SU-DHL-6 (cell line): ENCODE data around the gene RNF187.

Source experiments
- H2AFZ ChIP-seq: fragments of 200-600 bp; sonication (generic); 2 replicates; pipeline ENCODE4 v1.6.1; 2014; ENCODE audit warnings: low read depth, mild to moderate bottlenecking, moderate library complexity, mixed read lengths, antibody characterized with exemption, low read length; ENCODE audit not compliant: severe bottlenecking
- H3F3A ChIP-seq: fragments of 200-600 bp; shearing (Covaris generic); 2 replicates; pipeline ENCODE4 v1.6.0; 2016; ENCODE audit warnings: antibody characterized with exemption, mild to moderate bottlenecking; ENCODE audit not compliant: insufficient read depth
- H3K27ac ChIP-seq: fragments of 200-600 bp; sonication (generic); 2 replicates; pipeline ENCODE4 v1.5.1; 2016; ENCODE audit warnings: low read depth, mild to moderate bottlenecking, low read length, moderate library complexity, mixed read lengths
- H3K27me3 ChIP-seq: fragments of 200-600 bp; sonication (generic), shearing (Covaris generic); 2 replicates; pipeline ENCODE4 v1.6.0; 2014; ENCODE audit warnings: mild to moderate bottlenecking, low read length
- H3K36me3 ChIP-seq: fragments of 200-600 bp; sonication (generic); 2 replicates; pipeline ENCODE4 v1.6.1; 2014; ENCODE audit warnings: mild to moderate bottlenecking, low read length, mixed read lengths
- H3K4me2 ChIP-seq: fragments of 300-600, 200-600 bp; shearing (Covaris generic), sonication (generic); 2 replicates; pipeline ENCODE4 v1.6.0; 2014; ENCODE audit warnings: low read length, low read depth, mild to moderate bottlenecking; ENCODE audit not compliant: poor library complexity, severe bottlenecking
- H3K4me3 ChIP-seq: fragments of 200-600 bp; sonication (generic); 2 replicates; pipeline ENCODE4 v1.5.1; 2014; ENCODE audit warnings: antibody characterized with exemption, low read length, mild to moderate bottlenecking, mixed read lengths; ENCODE audit not compliant: insufficient read depth, poor library complexity, severe bottlenecking
- H3K79me2 ChIP-seq: fragments of 200-600 bp; sonication (generic); 2 replicates; pipeline ENCODE4 v1.6.1; 2014; ENCODE audit warnings: mild to moderate bottlenecking, low read length, moderate library complexity; ENCODE audit not compliant: insufficient read depth
- H3K9ac ChIP-seq: fragments of 200-600 bp; sonication (generic); 2 replicates; pipeline ENCODE4 v1.7.0; 2014; ENCODE audit warnings: mild to moderate bottlenecking, low read length
- H3K9me2 ChIP-seq: fragments of 200-600 bp; sonication (generic); replicated peaks from 2 replicates; pipeline ENCODE4 v1.6.1; 2014; ENCODE audit warnings: low read length; ENCODE audit not compliant: insufficient read depth
- H3K9me3 ChIP-seq: fragments of 200-600 bp; sonication (generic); 2 replicates; pipeline ENCODE4 v1.6.1; 2014; ENCODE audit warnings: low read length, mixed read lengths; ENCODE audit not compliant: insufficient read depth
- H4K20me1 ChIP-seq: fragments of 200-600 bp; sonication (generic); 2 replicates; pipeline ENCODE4 v1.6.1; 2014; ENCODE audit warnings: low read depth, mild to moderate bottlenecking, antibody characterized with exemption, low read length, moderate library complexity, mixed read lengths
- EZH2phosphoT487 ChIP-seq: fragments of 200-600 bp; sonication (generic), shearing (Covaris generic); conservative IDR thresholded peaks from 2 replicates; pipeline ENCODE4 v1.6.1; 2018; ENCODE audit warnings: mild to moderate bottlenecking, antibody characterized with exemption, low read length, moderate library complexity, mixed read lengths
- TF ChIP-seq, protein P1 (sequence below): fragments of 200-600 bp; sonication (generic); IDR thresholded peaks from one replicate; pipeline ENCODE4 v1.5.1; 2017; ENCODE audit warnings: antibody characterized with exemption, mild to moderate bottlenecking, low read length, moderate library complexity; ENCODE audit not compliant: insufficient read depth, poor library complexity, severe bottlenecking

RNF187 gene

DNA sequence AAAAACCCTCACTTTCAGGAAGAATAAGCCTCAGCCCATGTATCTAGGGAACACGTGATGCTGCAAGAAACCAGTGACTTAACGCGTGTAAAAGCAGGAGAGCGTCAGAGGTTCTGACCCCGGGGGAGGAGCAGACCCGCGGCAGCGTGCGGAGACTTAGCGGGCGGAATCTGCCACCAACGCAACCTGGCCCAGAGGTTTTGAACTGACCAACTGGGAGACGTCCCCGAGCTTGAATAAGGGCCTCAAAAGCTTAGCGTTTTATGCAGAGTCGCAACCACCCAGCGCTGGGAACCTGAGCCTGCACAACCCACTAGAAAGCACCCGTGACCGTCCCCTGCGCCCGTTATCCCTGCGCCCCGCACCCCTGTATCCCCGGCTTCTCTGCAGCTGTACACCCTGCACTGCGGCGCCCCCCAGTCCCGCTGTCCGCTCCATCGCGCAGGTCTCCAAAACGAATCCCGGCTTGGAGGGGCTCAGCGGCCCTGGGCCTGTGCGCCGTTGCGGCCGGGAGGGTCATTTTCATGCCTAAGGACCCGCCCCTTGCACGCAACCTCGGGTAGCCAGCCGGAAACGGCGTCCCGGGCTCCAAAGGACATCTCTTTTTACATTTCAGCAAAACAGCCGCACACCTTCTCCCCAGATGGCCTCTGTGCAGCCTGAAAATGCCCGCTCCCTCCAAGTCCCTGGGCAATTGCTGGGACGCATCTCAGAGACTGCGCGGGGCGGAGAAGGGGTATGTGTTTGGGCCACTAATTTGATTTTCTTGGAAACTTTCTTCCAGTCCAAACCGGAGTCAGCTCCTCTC lies 41.1 kb upstream of the RNF187 start:
- H3K4me3 ChIP-seq, result no peak overlapping the region
- TF ChIP-seq, protein P1, sequence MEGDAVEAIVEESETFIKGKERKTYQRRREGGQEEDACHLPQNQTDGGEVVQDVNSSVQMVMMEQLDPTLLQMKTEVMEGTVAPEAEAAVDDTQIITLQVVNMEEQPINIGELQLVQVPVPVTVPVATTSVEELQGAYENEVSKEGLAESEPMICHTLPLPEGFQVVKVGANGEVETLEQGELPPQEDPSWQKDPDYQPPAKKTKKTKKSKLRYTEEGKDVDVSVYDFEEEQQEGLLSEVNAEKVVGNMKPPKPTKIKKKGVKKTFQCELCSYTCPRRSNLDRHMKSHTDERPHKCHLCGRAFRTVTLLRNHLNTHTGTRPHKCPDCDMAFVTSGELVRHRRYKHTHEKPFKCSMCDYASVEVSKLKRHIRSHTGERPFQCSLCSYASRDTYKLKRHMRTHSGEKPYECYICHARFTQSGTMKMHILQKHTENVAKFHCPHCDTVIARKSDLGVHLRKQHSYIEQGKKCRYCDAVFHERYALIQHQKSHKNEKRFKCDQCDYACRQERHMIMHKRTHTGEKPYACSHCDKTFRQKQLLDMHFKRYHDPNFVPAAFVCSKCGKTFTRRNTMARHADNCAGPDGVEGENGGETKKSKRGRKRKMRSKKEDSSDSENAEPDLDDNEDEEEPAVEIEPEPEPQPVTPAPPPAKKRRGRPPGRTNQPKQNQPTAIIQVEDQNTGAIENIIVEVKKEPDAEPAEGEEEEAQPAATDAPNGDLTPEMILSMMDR, result no peak
- no peak for TF ChIP-seq EZH2phosphoT487

DNA sequence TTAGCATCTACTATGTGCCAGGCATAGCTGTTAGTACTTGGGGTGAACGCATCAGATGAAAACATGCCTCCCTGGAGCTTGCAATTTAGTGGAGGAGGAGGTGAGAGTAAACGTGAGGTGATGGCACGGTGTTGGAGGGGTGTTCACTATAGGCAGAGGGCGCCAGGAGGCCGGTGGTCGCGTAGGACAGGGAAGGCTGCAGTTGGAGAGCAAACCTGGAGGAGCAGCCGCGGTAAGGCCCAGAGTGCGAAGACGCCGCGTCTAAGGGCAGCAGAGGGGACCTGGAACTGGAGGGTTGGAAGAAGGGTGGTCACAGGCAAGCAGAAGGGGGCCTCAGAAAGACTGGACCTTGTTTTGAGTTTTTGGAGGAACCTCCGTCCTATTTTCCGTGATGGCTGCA lies 40.3 kb upstream of the RNF187 start:
- TF ChIP-seq, protein P1, result no peak
- no peak for TF ChIP-seq EZH2phosphoT487
- H3K27me3 ChIP-seq, result no peaks in the 10 kb centered on the region
- H3K9me3 ChIP-seq, result no peaks in the 10 kb centered on the region
- H3F3A ChIP-seq, result no peaks in the 10 kb centered on the region
- H2AFZ ChIP-seq, result no peak overlapping the region
- H3K27ac ChIP-seq, result no peak overlapping the region
- H3K36me3 ChIP-seq, result no peaks in the 10 kb centered on the region
- H3K4me2 ChIP-seq, result no peak overlapping the region
- H4K20me1 ChIP-seq, result no peaks in the 10 kb centered on the region
- no peak overlapping the region for H3K4me3 ChIP-seq
- H3K9me2 ChIP-seq, result no peaks in the 10 kb centered on the region
- no peak overlapping the region for H3K9ac ChIP-seq
- no peaks in the 10 kb centered on the region for H3K79me2 ChIP-seq

More for the DNA sequence above, 41.1 kb upstream of the RNF187 start:
- Histone ChIP-seq H3F3A (no peaks in the 10 kb centered on the region), H3K36me3 (no peaks in the 10 kb centered on the region), H4K20me1 (no peaks in the 10 kb centered on the region), H3K4me2 (peak overlapping the region; percentile 14), H3K27me3 (no peaks in the 10 kb centered on the region), H3K79me2 (no peaks in the 10 kb centered on the region), H3K27ac (no peak overlapping the region), H3K9me3 (no peaks in the 10 kb centered on the region), H3K9ac (no peak overlapping the region), H3K9me2 (no peaks in the 10 kb centered on the region), H2AFZ (peak overlapping the region; percentile 63)

DNA sequence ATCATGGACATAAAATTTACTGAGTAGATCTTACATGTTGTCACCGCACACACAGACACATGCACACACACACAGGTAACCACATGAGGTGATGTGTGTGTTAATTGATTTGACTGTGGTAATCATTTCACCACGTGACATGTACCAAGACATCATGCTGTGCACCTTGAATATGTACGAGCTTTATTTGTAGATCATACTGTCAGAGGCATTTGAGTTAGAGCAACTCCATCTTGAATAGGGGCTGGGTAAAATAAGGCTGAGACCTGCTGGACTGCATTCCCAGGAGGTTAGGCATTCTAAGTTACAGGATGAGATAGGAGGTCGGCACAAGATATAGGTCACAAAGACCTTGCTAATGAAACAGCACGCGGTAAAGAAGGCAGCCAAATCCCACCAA lies 38.8 kb upstream of the RNF187 start:
- Histone ChIP-seq H3F3A (no peaks in the 10 kb centered on the region), H3K4me2 (no peak overlapping the region), H3K9me3 (no peaks in the 10 kb centered on the region), H3K27ac (no peak overlapping the region), H3K27me3 (no peaks in the 10 kb centered on the region), H3K9me2 (no peaks in the 10 kb centered on the region), H3K36me3 (no peaks in the 10 kb centered on the region), H3K9ac (no peak overlapping the region), H3K79me2 (no peaks in the 10 kb centered on the region), H3K4me3 (no peak overlapping the region), H4K20me1 (no peaks in the 10 kb centered on the region), H2AFZ (no peak overlapping the region)
- TF ChIP-seq, protein P1, result no peak
- TF ChIP-seq EZH2phosphoT487, result no peak
